GM18511 (cell line): ENCODE results near the gene GCNT2.
A peak's percentile ranks its signal among the peaks of the same experiment; 100 is the strongest.
"Not testable (repeated sequence)": the region's sequence is repeated elsewhere in the genome, so short reads cannot be mapped to it uniquely, and the experiment has no call there.

ENCODE experiments used
- ATAC-seq: cut with Tn5 transposase; IDR thresholded peaks from one replicate; pipeline ENCODE4 v1.9.1; 2021; ENCODE audit warnings: mild to moderate bottlenecking, moderate library complexity; ENCODE audit not compliant: unreplicated experiment

Gene GCNT2

DNA sequence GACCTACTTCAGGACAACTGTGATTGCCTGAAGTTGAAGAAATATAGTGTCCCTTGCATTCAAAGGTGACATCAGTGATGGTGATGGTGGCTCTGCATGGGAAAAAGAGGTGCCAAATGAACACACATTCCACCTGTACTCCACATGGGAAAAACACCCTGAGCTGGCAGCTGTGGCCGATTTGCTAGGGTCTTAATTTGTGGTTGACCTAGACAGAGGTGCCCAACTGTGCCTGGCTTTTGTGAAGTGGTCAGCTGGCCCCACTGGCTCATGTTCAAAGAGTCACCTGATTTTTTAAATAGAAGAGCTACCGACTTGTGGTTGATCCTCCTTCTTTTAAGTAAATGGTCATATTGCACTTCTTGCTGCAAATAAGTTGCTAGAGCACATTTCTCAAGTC, 7.6 kb upstream of the GCNT2 start:
- no peak for ATAC-seq

DNA sequence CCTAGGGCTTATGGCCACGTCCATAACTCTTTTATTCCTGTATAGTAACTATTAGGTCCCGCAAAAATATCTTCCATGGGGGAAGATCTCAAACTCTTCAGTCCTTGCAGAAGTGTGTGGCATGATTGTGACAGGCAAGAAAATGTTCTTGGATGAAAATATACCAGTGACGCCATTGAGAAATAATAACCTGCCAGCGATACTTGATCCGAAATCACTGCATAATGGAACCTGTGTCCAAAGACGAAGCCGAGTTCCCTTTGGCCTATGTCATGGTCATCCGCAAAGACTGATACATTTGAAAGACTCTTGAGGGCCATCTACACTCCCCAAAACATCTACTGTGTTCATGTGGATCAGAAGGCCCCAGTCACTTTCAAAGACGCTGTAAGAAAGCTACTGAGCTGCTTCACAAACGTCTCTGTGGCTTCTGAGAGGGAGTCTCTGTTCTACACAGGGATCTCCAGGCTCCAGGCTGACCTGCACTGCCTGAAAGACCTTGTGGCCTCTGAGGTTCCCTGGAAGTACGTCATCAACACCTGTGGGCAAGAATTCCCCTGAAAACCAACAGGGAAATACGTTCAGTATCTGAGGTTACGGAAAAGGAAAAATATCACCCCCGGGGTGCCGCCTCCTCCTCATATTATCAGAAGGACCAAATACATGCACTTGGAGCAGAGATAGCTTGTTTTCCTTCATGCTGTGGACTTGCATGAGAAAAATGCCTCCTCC, 6.9 kb upstream of the GCNT2 start:
- no peak for ATAC-seq

DNA sequence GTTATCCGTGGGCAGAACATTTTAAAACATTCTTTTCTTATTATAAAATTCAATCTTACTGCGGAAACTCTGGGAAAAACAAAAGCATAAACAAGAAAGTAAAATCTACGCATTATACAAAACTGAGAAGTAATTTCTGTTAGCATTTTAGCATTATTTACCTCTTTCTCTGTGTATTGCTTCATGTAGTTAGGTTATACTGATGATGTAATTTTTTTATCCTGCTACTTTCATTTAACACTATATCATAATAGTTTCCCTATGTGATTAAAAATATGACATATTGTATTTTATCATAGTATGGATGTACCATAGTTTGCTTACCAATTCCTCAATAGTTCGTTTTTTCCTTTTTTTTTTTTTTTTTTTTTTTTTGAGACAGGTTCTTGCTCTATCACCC, 4.2 kb upstream of the GCNT2 start:
- ATAC-seq, result no peak

DNA sequence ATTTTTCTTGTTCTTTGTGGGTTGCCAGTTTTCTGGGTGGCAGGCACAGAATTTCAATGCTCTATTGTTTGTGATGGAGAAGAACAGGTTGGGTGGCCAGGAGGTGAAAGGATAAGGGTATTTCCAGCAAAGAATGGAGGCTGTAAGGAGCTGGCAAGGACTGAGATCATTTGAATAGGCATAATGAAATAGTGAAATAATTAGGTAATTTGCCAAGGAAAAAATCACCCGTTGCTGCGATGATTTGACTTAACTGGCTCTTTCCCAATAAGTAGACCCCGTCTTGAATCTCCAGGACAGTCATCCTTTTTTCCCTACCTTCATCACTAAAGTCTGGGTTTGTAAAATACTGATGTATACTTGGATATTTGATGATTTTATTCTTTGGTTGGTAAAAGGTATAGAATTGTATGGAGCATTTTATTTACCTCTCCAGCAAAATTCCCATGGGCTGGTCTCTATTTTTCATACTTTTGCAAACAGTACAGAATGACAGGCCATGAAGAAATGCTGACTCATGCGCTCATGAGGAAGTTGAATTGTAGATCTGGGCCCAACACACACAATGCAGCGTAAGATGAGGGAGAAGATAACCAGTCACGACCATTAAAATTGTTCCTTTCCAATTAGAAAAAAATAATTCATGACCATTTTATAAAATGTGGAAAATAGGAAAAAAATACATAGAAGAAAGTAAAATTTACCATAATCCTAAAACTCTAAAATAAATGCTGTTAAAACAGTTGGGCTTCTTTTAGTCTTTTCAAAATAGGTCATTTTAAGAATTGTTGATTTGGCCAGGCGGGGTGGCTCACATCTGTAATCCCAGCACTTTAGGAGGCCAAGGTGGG, 2.4 kb upstream of the GCNT2 start:
- ATAC-seq, result no peak

DNA sequence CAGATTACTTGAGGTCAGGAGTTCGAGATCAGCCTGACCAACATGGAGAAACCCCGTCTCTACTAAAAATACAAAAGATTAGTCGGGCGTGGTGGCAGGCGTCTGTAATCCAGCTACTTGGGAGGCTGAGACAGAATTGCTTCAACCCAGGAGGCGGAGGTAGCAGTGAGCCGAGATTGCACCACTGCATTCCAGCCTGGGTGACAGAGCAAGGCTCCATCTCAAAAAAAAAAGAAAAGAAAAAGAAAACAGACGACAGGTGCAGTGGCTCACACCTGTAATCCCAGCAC, 1.8 kb upstream of the GCNT2 start:
- not testable (repeated sequence) for ATAC-seq

DNA sequence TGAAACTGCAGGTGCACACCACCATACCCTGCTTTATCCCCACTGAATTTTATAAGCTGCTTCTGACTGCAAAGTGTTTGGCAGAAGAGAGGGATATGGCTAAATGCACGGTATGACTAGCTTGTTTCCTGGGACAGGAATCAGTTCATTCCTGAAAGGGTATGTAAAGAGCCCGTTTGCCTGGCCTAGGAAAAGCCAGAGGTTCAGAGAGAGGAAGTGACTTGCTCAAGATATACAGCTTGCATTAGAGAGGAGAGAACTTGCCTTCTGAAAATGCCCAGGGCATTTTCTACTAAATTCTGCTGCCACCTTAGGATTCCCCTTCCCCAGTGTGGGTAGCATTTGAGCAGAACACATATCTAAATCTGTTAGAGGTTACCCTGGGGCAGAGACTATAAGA, 683 bp upstream of the GCNT2 start:
- ATAC-seq, result no peak

DNA sequence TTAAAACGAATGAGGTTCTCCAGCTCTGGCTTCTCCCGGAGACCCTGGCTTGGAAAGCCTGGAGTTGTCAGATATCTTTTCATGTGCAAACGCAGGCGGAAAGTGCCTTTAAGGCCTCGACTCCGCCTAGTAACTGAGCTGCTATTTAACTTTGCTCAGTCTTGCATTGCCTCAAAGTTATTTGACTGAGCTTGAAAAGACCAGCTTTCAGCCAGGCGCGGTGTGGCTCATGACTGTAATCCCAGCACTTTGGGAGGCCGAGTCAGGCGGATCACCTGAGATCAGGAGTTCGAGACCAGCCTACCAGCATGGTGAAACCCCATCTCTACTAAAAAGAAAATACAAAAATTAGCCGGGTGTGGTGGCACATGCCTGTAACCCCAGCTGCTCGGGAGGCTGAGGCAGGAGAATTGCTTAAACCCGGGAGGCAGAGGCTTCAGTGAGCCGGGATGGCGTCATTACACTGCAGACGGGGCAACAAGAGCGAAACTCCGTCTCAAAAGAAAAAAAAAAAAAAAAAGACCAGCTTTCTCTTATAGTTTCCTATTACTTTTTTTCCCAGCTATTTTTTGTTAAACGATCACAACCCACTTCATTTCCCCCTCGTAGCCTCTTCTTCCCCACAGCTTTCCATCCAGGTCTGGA, 1.9 kb downstream of the GCNT2 start:
- ATAC-seq, result no peak

DNA sequence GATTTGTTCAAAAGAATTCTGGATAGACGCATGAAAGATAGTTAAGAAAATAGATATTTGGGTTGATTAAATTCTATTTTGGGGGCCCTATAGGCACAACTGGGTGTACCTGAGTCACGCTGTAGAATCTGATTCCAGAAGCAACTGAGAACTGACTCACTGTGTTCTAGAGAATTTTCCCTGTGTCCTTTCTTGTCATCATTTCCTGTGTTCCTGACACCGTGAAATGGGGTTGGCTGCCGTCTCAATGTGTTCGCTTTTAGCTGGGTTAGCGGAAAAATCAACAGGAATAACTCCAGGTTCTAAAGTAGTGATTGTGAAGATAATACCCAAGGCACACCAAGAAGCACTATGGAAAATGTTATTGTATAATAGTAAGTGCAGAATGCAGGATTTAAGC, 5.0 kb downstream of the GCNT2 start:
- ATAC-seq, result no peak

DNA sequence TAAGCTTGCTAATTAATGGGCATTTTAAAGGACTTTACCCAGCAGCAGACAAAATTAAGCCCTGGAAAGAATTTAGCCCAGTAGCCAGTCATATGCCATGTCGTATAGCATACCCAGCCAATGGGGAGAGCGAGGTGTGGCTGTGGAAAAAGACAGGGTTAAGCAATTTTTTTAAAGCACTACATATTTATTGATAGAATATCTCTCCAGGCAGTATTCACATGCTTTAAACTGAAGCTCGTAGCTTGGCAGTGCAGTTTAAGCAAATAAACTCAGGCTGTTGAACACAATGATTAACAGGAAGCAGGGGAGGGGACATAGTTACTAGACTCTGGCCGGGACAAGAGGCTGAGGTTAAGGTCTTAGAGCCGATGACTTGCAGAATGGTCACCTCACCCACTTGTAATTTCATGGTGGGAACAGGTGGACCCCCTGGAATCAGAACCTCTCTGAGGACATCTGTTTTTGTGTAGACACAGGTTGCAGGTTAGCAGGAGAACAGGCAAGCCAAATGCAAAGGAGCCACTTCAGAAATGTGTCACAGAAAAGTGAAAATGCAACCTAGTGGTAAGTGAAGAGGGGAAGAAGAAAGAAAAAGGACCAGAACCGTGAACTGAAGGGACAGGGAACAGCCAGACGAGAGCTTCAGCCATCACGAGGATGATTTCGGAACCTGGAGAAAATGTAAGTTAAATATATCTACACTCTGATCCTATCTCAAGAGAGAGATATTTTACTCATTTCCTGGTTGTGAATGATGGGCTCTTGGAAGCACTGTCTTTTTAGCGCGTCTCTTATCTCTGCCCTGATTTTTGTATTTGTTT, 7.2 kb downstream of the GCNT2 start:
- peak; percentile 63 for ATAC-seq

DNA sequence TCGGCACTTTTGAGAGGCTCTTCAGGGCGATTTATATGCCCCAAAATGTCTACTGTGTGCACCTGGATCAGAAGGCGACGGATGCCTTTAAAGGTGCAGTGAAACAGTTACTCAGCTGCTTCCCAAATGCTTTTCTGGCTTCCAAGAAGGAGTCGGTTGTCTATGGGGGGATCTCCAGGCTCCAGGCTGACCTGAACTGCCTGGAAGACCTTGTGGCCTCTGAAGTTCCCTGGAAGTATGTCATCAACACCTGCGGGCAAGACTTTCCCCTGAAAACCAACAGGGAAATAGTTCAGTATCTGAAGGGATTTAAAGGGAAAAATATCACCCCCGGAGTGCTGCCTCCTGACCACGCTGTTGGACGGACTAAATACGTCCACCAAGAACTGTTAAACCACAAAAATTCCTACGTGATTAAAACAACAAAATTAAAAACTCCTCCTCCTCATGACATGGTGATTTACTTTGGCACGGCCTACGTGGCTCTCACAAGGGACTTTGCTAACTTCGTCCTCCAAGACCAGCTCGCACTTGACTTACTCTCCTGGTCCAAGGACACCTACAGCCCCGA, 8.2 kb downstream of the GCNT2 start:
- ATAC-seq, result no peak

DNA sequence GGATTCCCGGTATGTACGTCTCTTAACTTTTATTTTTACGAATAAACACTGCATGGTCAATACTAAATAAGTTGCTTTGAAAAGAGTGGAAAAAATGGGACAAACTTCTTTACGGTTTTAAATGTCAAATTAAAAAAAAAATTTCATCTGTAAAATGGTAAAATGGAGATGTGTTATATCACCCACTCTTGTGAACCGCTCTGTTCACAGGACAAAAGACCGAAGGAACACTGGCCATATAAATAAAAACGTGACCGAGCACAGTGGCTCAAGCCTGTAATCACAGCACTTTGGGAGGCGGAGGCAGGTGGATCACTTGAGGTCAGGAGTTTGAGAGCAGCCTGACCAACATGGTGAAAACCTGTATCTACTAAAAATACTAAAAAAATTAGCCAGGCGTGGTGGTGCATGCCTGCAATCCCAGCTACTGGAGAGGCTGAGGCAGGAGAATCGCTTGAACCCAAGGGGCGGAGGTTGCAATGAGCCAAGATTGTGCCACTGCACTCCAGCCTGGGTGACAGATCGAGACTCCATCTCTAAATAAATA, 8.8 kb downstream of the GCNT2 start:
- not testable (repeated sequence) for ATAC-seq

DNA sequence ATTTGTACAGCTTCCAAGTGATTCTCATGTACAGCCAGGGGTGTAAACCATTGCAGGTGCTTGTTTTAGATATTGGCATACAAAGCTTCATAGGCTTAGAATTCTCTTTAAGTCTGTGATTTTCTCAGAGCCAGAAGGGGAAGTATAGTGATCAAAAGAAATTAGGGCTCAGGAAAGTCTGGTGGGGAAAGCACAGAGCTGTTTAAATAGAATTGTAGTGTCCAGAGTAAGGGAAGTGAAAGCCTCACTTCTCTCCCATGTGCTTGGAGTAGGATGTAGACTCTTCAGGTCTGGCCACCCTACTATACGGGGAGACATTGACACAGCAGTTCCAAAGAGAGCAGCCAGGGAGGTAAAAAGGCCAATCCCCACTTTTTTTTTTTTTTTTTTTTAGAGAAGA, 10.4 kb downstream of the GCNT2 start:
- ATAC-seq, result no peak

DNA sequence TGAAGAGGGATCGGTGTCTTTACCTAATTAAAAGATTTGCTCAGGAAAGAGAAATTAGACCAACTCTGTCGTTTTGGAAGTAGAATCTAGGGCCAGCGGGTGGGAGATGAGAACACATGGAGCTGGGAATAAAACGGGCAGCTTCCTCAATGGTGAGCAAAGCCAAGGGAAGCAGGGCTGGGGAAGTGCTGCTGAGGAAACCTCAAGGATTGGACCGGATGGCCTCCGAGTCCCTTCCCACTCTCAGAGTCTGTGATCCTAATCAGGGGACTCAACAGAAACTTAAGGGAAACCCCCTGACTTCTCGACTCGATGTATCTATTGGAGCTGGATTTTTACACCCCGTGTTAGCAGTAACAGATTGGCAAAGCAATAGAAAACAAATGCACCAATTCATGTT, 10.8 kb downstream of the GCNT2 start:
- ATAC-seq, result no peak

DNA sequence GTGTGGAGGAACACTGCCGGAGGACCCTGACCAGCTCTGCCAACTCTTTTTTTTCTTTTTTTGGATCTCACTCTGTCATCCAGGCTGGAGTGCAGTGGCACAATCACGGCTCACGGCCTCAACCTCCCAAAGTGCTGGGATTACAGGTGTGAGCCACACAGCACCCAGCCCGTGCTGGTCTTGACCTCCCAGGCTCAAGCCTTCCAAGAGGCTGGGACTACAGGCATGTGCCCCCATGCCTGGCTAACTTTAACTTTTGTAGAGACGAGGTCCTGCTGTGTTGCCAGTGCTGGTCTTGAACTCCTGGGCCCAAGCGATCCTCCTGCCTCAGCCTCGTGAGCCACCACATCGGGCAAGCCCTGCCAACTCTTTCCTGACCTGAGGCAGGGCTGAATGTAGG, 11.2 kb downstream of the GCNT2 start:
- ATAC-seq, result no peak

DNA sequence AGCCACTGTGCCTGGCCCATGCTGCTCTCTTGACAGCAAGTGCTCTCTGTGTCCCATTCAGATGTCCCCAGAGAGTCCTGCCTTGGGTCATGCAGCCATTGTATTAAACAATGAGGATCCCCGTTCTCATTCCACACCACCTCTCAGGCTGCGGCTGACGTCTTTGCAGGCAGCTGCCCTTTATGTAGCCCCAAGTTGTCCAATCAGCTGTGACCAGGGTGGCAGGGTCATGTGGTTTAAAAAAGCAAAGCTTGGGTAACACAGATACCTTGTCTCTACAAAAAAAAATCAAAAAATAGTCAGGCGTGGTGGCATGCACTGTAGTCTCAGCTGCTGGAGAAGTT, 13.2 kb downstream of the GCNT2 start:
- peak; percentile 29 for ATAC-seq

DNA sequence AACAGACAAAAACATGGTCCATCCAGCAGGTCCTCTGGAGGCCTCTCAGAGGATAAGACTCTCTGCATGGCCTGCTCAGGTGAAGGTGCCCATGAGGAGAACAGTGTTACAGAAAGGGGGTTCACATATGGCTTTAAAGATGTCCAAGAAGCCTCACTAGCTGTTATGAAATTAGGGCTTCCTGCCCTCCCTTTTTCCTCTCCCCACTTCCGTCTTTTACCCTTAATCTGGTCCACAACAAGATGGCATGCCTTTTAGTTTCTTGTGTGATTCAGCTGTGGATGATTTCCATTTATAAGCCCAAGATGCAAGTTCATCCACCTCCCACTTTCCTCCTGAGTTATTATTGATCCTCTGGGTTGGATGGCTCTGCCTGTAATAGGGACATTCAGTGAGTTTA, 14.0 kb downstream of the GCNT2 start:
- ATAC-seq, result no peak

DNA sequence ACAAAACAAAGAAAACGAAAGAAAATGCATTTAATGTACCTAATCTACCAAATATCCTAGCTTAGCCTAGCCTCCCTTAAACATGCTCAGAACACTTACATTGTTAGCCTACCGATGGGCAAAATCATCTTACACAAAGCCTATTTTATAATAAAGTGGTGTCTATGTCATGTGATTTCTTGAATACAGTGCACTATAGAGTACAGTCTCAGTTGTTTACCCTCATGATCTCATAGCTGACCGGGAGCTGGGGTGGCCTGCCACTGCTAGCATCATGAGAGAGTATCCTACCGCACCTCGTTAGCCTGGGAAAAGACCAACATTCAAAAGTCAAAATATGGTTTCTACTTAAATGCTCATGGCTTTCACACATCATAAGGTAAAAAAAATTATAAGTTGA, 16.6 kb downstream of the GCNT2 start:
- ATAC-seq, result no peak

DNA sequence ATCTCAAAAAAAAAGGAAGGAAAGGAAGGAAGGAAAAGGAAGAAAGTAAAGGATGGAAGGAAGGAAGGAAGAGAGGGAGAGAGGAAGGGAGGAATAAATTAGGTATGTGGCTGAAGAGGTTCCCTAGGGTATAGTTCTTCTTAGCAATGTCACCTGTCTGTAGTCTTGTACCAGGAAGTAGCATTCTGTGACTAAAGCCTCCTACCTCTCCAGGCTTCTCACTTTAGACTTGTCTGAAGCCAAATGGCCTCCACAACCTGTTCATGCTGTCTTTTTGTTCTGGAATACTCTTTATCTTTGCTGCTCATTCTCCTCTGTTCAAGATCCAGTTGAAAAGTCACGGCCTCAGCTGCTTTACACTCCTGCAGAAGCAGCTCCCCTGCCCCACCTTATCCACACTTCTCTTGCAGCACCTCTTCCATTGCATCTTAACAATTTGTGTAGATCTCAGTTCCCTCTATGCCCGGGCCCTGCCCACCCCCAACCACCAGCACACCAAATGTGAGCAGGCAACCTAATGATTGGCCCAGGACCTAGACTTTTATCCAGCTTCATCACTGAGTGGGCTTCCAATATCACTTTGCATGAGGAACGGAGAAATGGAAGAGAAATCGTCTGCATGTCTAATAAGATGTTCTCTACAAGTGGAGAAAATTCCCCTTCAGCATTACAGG, 19.1 kb downstream of the GCNT2 start:
- ATAC-seq, result no peak

DNA sequence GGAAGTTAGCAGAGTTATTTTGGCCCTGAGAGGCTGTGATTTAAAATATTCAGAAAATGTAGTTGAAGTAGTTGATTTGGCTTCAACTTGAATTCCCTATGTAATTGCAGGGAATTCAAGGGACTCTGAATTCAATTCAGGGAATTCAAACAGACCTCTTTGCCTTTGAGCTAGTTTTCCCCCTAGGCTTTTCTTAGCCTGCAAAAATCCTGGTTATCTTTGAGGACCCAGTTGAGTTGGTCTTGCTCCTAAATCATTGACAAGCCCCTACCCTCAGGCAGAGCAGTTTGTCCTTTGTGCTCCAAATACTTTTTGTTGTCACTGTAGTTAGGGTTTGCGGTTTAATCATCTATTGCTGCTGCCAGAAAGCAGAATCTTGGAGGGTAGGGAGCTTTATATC, 20.4 kb downstream of the GCNT2 start:
- no peak for ATAC-seq

DNA sequence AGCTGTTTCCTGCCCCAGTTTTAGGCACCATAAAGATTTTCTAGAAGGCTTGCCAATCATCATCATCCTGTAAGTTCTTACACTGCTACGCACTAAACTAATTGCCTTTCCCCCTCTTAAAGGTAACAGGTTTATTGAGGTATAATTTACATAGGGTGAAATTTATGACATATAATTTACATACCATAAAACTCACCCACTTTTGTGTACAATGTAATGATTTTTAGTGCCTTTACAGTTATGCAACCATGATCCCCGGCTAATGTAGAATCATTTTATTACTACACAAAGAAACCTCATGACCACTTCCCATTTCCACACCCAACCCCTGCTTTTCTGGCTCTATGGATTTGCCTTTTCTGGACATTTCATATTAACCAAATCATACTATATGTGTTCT, 21.1 kb downstream of the GCNT2 start:
- ATAC-seq, result no peak
